ENCODE data around the gene CEACAM6.

GRCh38 chr19:41784312-41784711, 29.0 kb downstream of the CEACAM6 start:
- TF ChIP-seq, protein P1, sequence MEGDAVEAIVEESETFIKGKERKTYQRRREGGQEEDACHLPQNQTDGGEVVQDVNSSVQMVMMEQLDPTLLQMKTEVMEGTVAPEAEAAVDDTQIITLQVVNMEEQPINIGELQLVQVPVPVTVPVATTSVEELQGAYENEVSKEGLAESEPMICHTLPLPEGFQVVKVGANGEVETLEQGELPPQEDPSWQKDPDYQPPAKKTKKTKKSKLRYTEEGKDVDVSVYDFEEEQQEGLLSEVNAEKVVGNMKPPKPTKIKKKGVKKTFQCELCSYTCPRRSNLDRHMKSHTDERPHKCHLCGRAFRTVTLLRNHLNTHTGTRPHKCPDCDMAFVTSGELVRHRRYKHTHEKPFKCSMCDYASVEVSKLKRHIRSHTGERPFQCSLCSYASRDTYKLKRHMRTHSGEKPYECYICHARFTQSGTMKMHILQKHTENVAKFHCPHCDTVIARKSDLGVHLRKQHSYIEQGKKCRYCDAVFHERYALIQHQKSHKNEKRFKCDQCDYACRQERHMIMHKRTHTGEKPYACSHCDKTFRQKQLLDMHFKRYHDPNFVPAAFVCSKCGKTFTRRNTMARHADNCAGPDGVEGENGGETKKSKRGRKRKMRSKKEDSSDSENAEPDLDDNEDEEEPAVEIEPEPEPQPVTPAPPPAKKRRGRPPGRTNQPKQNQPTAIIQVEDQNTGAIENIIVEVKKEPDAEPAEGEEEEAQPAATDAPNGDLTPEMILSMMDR (conservative IDR thresholded peaks at IDR 0.05; ENCODE audit: low read length), result no peak
- no peak for TF ChIP-seq EZH2phosphoT487 (IDR thresholded peaks at IDR 0.05; ENCODE audit: borderline replicate concordance)

All from Loucy (cell line).